ENCODE measurements around the gene AFP. TPM values are rescaled to one million over a fixed set of nuclear protein-coding genes. Genes with fewer than 3 reads are reported as not detected.

AFP gene
- total and polyA plus RNA-seq, 9 of the 15 experiments (the other 6 are each of a cell fraction or from before 2014, with no cell fraction given), result 0.47 to 6.2 (median 3.0) TPM

GRCh38 chr4:73433140-73433539 is 2.9 kb upstream of the AFP start (continued):
- 0 out of 2 replicates have a peak, but pooled peaks have one; percentile 45 for TF ChIP-seq MITF (IDR thresholded peaks at IDR 0.05)
- TF ChIP-seq EP300 (IDR thresholded peaks at IDR 0.05; ENCODE audit: low read length), result peak; percentile 59
- peak; percentile 29; the same call in 1 of the 2 replicates for TF ChIP-seq DPF2 (IDR thresholded peaks at IDR 0.05)
- TF ChIP-seq STAT6 (CRISPR knock-in tag; IDR thresholded peaks at IDR 0.05), result no peak
- peak; percentile 11 to 89; a peak in 2 of 4 replicates for TF ChIP-seq RCOR1 (IDR thresholded peaks at IDR 0.05; ENCODE audit: borderline replicate concordance in 1 of 2, low read depth in 2 of 2, low read length in 2 of 2)
- peak; percentile 27 to 32; a peak in 1 of 4 replicates for TF ChIP-seq KDM1A (IDR thresholded peaks at IDR 0.05)
- TF ChIP-seq SPI1 (IDR thresholded peaks at IDR 0.05; ENCODE audit: borderline replicate concordance, low read depth, low read length), result peak; percentile 82
- TF ChIP-seq SRSF9 (IDR thresholded peaks at IDR 0.05; ENCODE audit: borderline replicate concordance, low read depth, low read length), result no peak
- peak; percentile 45 for TF ChIP-seq CBFA2T2 (conservative IDR thresholded peaks at IDR 0.05)
